ENCODE data around the gene CA10. TPM values are rescaled to one million over a fixed set of nuclear protein-coding genes. Genes with fewer than 3 reads are reported as not detected.

Gene CA10
- total RNA-seq, 2 donors from 2014 or later, result 0.91 TPM; not detected in 1

GRCh38 chr17:51647067-51647466 lies 511.4 kb downstream of the CA10 start:
- Histone ChIP-seq H3K27ac (no peak overlapping the region), H3K4me3 (no peak overlapping the region), H3K4me1 (replicated peaks) (no peaks in the 10 kb centered on the region), H3K9me3 (no peaks in the 10 kb centered on the region), H3K36me3 (no peaks in the 10 kb centered on the region), H3K27me3 (replicated peaks; ENCODE audit: insufficient read depth) (peaks cover 7% of the 10 kb centered on the region)
- WGBS, result 81% methylated on average over 6 of the region's 6 CpGs
- DNase-seq (ENCODE audit: low spot score), result no peak
- intact Hi-C loops (cut with DNase I), result no loop called here
- TF ChIP-seq POLR2A (IDR thresholded peaks at IDR 0.05) (no peak), POLR2AphosphoS5 (IDR thresholded peaks at IDR 0.05) (no peak)
- TF ChIP-seq, protein P1, sequence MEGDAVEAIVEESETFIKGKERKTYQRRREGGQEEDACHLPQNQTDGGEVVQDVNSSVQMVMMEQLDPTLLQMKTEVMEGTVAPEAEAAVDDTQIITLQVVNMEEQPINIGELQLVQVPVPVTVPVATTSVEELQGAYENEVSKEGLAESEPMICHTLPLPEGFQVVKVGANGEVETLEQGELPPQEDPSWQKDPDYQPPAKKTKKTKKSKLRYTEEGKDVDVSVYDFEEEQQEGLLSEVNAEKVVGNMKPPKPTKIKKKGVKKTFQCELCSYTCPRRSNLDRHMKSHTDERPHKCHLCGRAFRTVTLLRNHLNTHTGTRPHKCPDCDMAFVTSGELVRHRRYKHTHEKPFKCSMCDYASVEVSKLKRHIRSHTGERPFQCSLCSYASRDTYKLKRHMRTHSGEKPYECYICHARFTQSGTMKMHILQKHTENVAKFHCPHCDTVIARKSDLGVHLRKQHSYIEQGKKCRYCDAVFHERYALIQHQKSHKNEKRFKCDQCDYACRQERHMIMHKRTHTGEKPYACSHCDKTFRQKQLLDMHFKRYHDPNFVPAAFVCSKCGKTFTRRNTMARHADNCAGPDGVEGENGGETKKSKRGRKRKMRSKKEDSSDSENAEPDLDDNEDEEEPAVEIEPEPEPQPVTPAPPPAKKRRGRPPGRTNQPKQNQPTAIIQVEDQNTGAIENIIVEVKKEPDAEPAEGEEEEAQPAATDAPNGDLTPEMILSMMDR (IDR thresholded peaks at IDR 0.05), result no peak

GRCh38 chr17:51646539-51646938 lies 512.0 kb downstream of the CA10 start:
- no peaks in the 10 kb centered on the region for H3K36me3 ChIP-seq
- no peak overlapping the region for H3K4me3 ChIP-seq
- DNase-seq (ENCODE audit: low spot score), result no peak
- no peak overlapping the region for H3K27ac ChIP-seq
- intact Hi-C loops (cut with DNase I), result no loop called here
- WGBS, result 89% methylated on average over 4 of the region's 4 CpGs
- H3K4me1 ChIP-seq (replicated peaks), result no peaks in the 10 kb centered on the region
- peaks cover 7% of the 10 kb centered on the region for H3K27me3 ChIP-seq (replicated peaks; ENCODE audit: insufficient read depth)
- TF ChIP-seq, protein P1 (IDR thresholded peaks at IDR 0.05), result no peak
- no peak for TF ChIP-seq POLR2A (IDR thresholded peaks at IDR 0.05)
- TF ChIP-seq POLR2AphosphoS5 (IDR thresholded peaks at IDR 0.05), result no peak
- H3K9me3 ChIP-seq, result no peaks in the 10 kb centered on the region

- Histone ChIP-seq H3K27me3 (replicated peaks; ENCODE audit: insufficient read depth) (peaks cover 7% of the 10 kb centered on the region), H3K4me3 (no peak overlapping the region), H3K4me1 (replicated peaks) (no peaks in the 10 kb centered on the region), H3K27ac (no peak overlapping the region), H3K9me3 (no peaks in the 10 kb centered on the region), H3K36me3 (no peaks in the 10 kb centered on the region)
- intact Hi-C loops (cut with DNase I), result no loop called here
- TF ChIP-seq, protein P1 (IDR thresholded peaks at IDR 0.05), result no peak
- WGBS, result 94% methylated on average over 4 of the region's 4 CpGs
- no peak for DNase-seq (ENCODE audit: low spot score)
Observed at GRCh38 chr17:51645056-51645455, 513.5 kb downstream of the CA10 start.

DNA sequence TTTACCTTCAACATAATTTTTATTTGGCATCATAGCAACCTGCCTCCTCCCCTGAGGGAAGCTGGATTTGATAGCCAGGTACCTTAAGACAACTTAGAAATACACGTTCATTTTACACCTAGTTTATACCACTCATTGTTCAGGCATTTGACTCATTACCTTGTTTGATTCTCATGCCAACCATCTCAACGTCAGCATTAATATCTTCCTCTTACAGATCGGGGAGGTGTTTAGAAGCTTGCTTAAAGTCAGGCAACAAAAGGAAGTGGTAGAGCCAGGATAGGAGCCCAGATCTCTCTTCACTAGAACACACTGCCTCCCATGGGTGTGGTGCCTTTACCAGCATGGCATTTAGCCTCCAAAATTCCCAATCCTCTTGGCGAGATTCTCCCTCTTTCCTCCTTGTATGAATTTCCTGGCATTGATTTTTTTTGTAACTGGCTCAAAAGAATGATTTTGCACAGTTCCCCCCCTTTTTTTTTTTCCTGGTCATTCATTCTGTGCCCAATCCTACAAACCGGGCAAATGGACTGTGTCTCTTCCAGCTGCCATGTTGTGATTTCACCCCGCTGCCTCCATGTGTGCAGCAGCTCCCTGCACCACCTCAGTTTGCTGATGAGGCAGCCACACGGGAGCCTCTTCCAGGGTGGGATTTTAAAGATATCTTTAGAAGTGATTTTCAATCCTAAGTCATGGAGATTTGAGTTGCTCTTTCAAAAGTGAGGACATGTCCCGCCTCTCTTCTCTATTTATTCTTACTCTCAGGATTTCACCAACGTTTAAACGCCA lies 514.6 kb downstream of the CA10 start:
- no peak for DNase-seq (ENCODE audit: low spot score)
- intact Hi-C loops (cut with DNase I), result no loop called here
- Histone ChIP-seq H3K27ac (no peak overlapping the region), H3K4me1 (replicated peaks) (no peaks in the 10 kb centered on the region), H3K27me3 (replicated peaks; ENCODE audit: insufficient read depth) (peaks cover 7% of the 10 kb centered on the region), H3K4me3 (no peak overlapping the region), H3K36me3 (no peaks in the 10 kb centered on the region), H3K9me3 (no peaks in the 10 kb centered on the region)
- 73% methylated on average over 10 of the region's 10 CpGs for WGBS
- TF ChIP-seq POLR2AphosphoS5 (IDR thresholded peaks at IDR 0.05) (no peak), POLR2A (IDR thresholded peaks at IDR 0.05) (no peak)
- TF ChIP-seq, protein P1 (IDR thresholded peaks at IDR 0.05), result no peak

- Histone ChIP-seq H3K9me3 (no peaks in the 10 kb centered on the region), H3K4me3 (no peak overlapping the region), H3K36me3 (no peaks in the 10 kb centered on the region), H3K4me1 (replicated peaks) (no peaks in the 10 kb centered on the region), H3K27ac (no peak overlapping the region), H3K27me3 (replicated peaks; ENCODE audit: insufficient read depth) (peaks cover 7% of the 10 kb centered on the region)
- intact Hi-C loops (cut with DNase I), result no loop called here
- TF ChIP-seq, protein P1 (IDR thresholded peaks at IDR 0.05), result no peak
- TF ChIP-seq POLR2AphosphoS5 (IDR thresholded peaks at IDR 0.05), result no peak
- TF ChIP-seq POLR2A (IDR thresholded peaks at IDR 0.05), result no peak
- no peak for DNase-seq (ENCODE audit: low spot score)
- 64% methylated on average over 8 of the region's 8 CpGs for WGBS
Observed at GRCh38 chr17:51642029-51642428, 516.5 kb downstream of the CA10 start.
